SU-DHL-6 (cell line): ENCODE results near the gene WDR33.

Source experiments
- H2AFZ ChIP-seq: fragments of 200-600 bp; sonication (generic); 2 replicates; pipeline ENCODE4 v1.6.1; 2014; ENCODE audit warnings: low read depth, mild to moderate bottlenecking, moderate library complexity, mixed read lengths, antibody characterized with exemption, low read length; ENCODE audit not compliant: severe bottlenecking
- H3F3A ChIP-seq: fragments of 200-600 bp; shearing (Covaris generic); 2 replicates; pipeline ENCODE4 v1.6.0; 2016; ENCODE audit warnings: antibody characterized with exemption, mild to moderate bottlenecking; ENCODE audit not compliant: insufficient read depth
- H3K27ac ChIP-seq: fragments of 200-600 bp; sonication (generic); 2 replicates; pipeline ENCODE4 v1.5.1; 2016; ENCODE audit warnings: low read depth, mild to moderate bottlenecking, low read length, moderate library complexity, mixed read lengths
- H3K27me3 ChIP-seq: fragments of 200-600 bp; sonication (generic), shearing (Covaris generic); 2 replicates; pipeline ENCODE4 v1.6.0; 2014; ENCODE audit warnings: mild to moderate bottlenecking, low read length
- H3K36me3 ChIP-seq: fragments of 200-600 bp; sonication (generic); 2 replicates; pipeline ENCODE4 v1.6.1; 2014; ENCODE audit warnings: mild to moderate bottlenecking, low read length, mixed read lengths
- H3K4me2 ChIP-seq: fragments of 300-600, 200-600 bp; shearing (Covaris generic), sonication (generic); 2 replicates; pipeline ENCODE4 v1.6.0; 2014; ENCODE audit warnings: low read length, low read depth, mild to moderate bottlenecking; ENCODE audit not compliant: poor library complexity, severe bottlenecking
- H3K4me3 ChIP-seq: fragments of 200-600 bp; sonication (generic); 2 replicates; pipeline ENCODE4 v1.5.1; 2014; ENCODE audit warnings: antibody characterized with exemption, low read length, mild to moderate bottlenecking, mixed read lengths; ENCODE audit not compliant: insufficient read depth, poor library complexity, severe bottlenecking
- H3K79me2 ChIP-seq: fragments of 200-600 bp; sonication (generic); 2 replicates; pipeline ENCODE4 v1.6.1; 2014; ENCODE audit warnings: mild to moderate bottlenecking, low read length, moderate library complexity; ENCODE audit not compliant: insufficient read depth
- H3K9ac ChIP-seq: fragments of 200-600 bp; sonication (generic); 2 replicates; pipeline ENCODE4 v1.7.0; 2014; ENCODE audit warnings: mild to moderate bottlenecking, low read length
- H3K9me2 ChIP-seq: fragments of 200-600 bp; sonication (generic); replicated peaks from 2 replicates; pipeline ENCODE4 v1.6.1; 2014; ENCODE audit warnings: low read length; ENCODE audit not compliant: insufficient read depth
- H3K9me3 ChIP-seq: fragments of 200-600 bp; sonication (generic); 2 replicates; pipeline ENCODE4 v1.6.1; 2014; ENCODE audit warnings: low read length, mixed read lengths; ENCODE audit not compliant: insufficient read depth
- H4K20me1 ChIP-seq: fragments of 200-600 bp; sonication (generic); 2 replicates; pipeline ENCODE4 v1.6.1; 2014; ENCODE audit warnings: low read depth, mild to moderate bottlenecking, antibody characterized with exemption, low read length, moderate library complexity, mixed read lengths
- EZH2phosphoT487 ChIP-seq: fragments of 200-600 bp; sonication (generic), shearing (Covaris generic); conservative IDR thresholded peaks from 2 replicates; pipeline ENCODE4 v1.6.1; 2018; ENCODE audit warnings: mild to moderate bottlenecking, antibody characterized with exemption, low read length, moderate library complexity, mixed read lengths
- TF ChIP-seq, protein P1 (sequence below): fragments of 200-600 bp; sonication (generic); IDR thresholded peaks from one replicate; pipeline ENCODE4 v1.5.1; 2017; ENCODE audit warnings: antibody characterized with exemption, mild to moderate bottlenecking, low read length, moderate library complexity; ENCODE audit not compliant: insufficient read depth, poor library complexity, severe bottlenecking

Gene WDR33

DNA sequence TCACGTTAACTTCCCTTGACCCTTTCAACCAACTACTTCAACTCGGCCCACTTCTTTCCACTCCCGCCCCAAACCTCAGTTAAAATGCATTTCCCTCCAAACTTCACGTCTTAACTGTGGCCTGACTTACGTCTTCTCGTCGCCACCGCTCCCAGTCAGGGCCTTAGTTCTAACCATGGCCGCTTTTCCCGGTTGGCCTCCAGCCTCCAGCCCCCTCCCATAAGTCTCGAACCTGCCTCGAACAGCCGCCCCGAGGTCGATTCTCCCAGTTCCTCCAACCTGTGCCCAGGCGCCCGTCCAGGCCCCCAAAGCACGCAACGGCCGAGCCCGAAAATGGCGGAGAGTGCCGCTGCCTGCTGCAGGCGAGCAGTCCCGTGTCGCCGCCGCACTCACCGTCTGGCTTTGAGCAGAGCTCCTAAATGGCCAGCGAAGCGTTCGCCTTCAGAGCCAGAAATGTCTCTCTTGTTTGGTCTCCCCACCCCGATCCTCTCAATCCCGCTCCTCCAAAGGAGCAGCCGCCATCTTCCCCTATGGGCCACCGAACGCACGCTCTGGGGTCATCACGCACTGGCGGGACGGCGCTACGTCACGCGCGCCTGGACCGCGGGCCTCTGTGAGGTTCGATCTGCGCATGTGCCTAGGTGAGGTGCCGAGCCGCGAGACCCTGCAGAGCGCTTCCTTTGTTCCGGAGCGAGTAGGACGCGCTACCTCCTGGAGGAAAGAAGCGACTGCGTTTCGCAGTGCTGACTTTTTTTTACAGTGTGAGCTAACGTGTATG lies at the start of gene WDR33:
TSS of gene WDR33 (minus strand) at position 553 of the 778 bp plus-strand sequence. CDS start 40,190 bp downstream, outside the sequence.
- peaks cover 50% of the 10 kb centered on the region for H3K79me2 ChIP-seq

DNA sequence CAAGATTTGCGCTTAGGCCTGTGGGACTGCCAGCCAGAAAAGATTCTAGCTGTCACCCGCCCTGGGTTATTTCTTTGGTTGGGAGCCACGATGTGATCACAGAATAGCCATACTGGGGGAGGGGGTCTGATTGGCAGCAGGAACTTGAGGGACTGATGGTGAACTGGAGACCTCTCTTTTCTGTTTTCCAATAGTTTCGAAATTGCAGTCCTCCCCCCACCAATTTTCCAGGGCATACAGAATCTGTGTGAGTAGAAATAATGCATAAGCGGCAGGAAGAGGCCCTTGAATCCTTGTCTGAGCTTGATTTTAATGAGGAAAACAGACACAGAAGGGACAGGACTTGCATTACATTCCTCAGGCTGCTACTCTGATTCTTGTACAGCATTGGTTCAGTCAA lies 49.2 kb upstream of the WDR33 start:
- peak overlapping the region; percentile 41 for H3K27ac ChIP-seq
- H3K9ac ChIP-seq = 0 out of 2 replicates have a peak overlapping the region, but pooled peaks have one; percentile 4
- no peak overlapping the region for H2AFZ ChIP-seq
- H3K36me3 ChIP-seq = 0 out of 2 replicates have a peak, but pooled peaks cover 5% of the 10 kb centered on the region
- 0 out of 2 replicates have a peak, but pooled peaks cover 7% of the 10 kb centered on the region for H4K20me1 ChIP-seq
- no peak for TF ChIP-seq EZH2phosphoT487
- H3K4me2 ChIP-seq = peak overlapping the region; percentile 38
- peaks cover 24% of the 10 kb centered on the region for H3F3A ChIP-seq
- H3K9me2 ChIP-seq = no peaks in the 10 kb centered on the region
- no peaks in the 10 kb centered on the region for H3K27me3 ChIP-seq
- no peaks in the 10 kb centered on the region for H3K9me3 ChIP-seq
- no peak overlapping the region for H3K4me3 ChIP-seq
- H3K79me2 ChIP-seq = peaks cover 27% of the 10 kb centered on the region

More for the DNA sequence above, at the start of gene WDR33:
- H3K4me2 ChIP-seq = peak within 1 kb of the TSS; percentile 94
- H4K20me1 ChIP-seq = peaks cover 24% of the 10 kb centered on the region; the same call in 1 of the 2 replicates
- peaks cover 17% of the 10 kb centered on the region; the same call in 1 of the 2 replicates for H3F3A ChIP-seq
- H3K36me3 ChIP-seq = no peaks in the 10 kb centered on the region
- H3K9me2 ChIP-seq = no peaks in the 10 kb centered on the region
- H3K27ac ChIP-seq = peak within 1 kb of the TSS; percentile 77
- H2AFZ ChIP-seq = peak within 1 kb of the TSS; percentile 71
- H3K4me3 ChIP-seq = peak within 1 kb of the TSS; percentile 95
- H3K9ac ChIP-seq = peak within 1 kb of the TSS; percentile 86
- H3K9me3 ChIP-seq = no peaks in the 10 kb centered on the region
- TF ChIP-seq EZH2phosphoT487 = no peak
- TF ChIP-seq, protein P1, sequence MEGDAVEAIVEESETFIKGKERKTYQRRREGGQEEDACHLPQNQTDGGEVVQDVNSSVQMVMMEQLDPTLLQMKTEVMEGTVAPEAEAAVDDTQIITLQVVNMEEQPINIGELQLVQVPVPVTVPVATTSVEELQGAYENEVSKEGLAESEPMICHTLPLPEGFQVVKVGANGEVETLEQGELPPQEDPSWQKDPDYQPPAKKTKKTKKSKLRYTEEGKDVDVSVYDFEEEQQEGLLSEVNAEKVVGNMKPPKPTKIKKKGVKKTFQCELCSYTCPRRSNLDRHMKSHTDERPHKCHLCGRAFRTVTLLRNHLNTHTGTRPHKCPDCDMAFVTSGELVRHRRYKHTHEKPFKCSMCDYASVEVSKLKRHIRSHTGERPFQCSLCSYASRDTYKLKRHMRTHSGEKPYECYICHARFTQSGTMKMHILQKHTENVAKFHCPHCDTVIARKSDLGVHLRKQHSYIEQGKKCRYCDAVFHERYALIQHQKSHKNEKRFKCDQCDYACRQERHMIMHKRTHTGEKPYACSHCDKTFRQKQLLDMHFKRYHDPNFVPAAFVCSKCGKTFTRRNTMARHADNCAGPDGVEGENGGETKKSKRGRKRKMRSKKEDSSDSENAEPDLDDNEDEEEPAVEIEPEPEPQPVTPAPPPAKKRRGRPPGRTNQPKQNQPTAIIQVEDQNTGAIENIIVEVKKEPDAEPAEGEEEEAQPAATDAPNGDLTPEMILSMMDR = no peak
- no peaks in the 10 kb centered on the region for H3K27me3 ChIP-seq

DNA sequence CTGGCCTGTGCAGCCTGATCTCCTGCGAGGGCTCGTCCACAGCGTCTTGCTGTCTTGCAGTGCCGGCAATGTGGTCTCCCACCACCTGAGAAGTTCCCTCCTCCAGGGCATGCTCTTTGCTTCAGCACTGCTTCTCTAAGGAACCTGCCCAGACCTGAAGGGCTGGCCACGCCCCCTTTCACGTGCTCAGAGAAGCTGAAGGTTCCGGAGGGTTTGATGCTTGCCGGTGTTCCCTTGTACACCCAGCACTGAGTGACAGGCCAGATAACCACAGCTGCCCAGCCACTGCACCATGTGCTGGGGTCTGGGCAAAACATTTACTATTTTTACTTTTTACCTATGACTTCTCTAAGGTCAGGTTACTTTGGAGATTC lies 48.7 kb upstream of the WDR33 start:
- Histone ChIP-seq H3K79me2 (peaks cover 32% of the 10 kb centered on the region), H3K36me3 (0 out of 2 replicates have a peak, but pooled peaks cover 3% of the 10 kb centered on the region), H3K27me3 (no peaks in the 10 kb centered on the region), H3K9me2 (no peaks in the 10 kb centered on the region), H3K4me3 (no peak overlapping the region), H3K9me3 (no peaks in the 10 kb centered on the region), H3F3A (peaks cover 24% of the 10 kb centered on the region), H2AFZ (no peak overlapping the region), H3K27ac (peak overlapping the region; percentile 41), H4K20me1 (0 out of 2 replicates have a peak, but pooled peaks cover 7% of the 10 kb centered on the region), H3K4me2 (peak overlapping the region; percentile 38), H3K9ac (0 out of 2 replicates have a peak overlapping the region, but pooled peaks have one; percentile 4)
- no peak for TF ChIP-seq EZH2phosphoT487
- TF ChIP-seq, protein P1 = no peak
